OCI-LY7 (cell line): Measurements from ENCODE around the gene WWOX.

ENCODE experiments used
- EZH2phosphoT487 ChIP-seq: fragments of 200-600 bp; sonication (generic); IDR thresholded peaks from 2 replicates; pipeline ENCODE4 v1.6.1; 2018; ENCODE audit warnings: low read depth, borderline replicate concordance, mild to moderate bottlenecking, mixed run types, antibody characterized with exemption, low read length, moderate library complexity, mixed read lengths
- TF ChIP-seq, protein P1 (sequence below): fragments of 200-600 bp; sonication (generic); conservative IDR thresholded peaks from 2 replicates; pipeline ENCODE4 v1.5.1; 2014; ENCODE audit warnings: mild to moderate bottlenecking, antibody characterized with exemption, low read length, moderate library complexity, mixed read lengths

DNA sequence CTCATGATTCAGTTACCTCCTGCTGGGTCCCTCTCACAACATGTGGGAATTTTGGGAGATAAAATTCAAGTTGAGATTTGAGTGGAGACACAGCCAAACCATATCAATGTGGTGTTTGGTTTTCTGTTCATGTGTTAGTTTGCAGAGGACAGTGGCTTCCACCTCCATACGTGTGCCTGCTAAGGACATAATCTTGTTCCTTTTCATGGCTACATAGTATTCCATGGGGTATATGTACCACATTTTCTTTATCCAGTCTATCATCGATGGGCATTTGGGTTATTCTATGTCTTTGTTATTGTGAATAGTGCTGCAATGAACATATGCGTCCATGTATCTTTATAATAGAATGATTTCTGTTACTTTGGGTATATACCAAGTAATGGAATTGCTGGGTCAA, 4.5 kb upstream of the WWOX start:
- TF ChIP-seq, protein P1, sequence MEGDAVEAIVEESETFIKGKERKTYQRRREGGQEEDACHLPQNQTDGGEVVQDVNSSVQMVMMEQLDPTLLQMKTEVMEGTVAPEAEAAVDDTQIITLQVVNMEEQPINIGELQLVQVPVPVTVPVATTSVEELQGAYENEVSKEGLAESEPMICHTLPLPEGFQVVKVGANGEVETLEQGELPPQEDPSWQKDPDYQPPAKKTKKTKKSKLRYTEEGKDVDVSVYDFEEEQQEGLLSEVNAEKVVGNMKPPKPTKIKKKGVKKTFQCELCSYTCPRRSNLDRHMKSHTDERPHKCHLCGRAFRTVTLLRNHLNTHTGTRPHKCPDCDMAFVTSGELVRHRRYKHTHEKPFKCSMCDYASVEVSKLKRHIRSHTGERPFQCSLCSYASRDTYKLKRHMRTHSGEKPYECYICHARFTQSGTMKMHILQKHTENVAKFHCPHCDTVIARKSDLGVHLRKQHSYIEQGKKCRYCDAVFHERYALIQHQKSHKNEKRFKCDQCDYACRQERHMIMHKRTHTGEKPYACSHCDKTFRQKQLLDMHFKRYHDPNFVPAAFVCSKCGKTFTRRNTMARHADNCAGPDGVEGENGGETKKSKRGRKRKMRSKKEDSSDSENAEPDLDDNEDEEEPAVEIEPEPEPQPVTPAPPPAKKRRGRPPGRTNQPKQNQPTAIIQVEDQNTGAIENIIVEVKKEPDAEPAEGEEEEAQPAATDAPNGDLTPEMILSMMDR: no peak
- TF ChIP-seq EZH2phosphoT487: no peak
